Measurements from ENCODE around the gene NOSTRIN. TPM values are rescaled to one million over a fixed set of nuclear protein-coding genes. Genes with fewer than 3 reads are reported as not detected.

Gene NOSTRIN
- total RNA-seq, 1 experiment from 2014 or later = not detected

GRCh38 chr2:168890006-168890782, 87.8 kb downstream of the NOSTRIN start, which contains the start of gene SPC25:
TSS of gene SPC25 (minus strand) at chr2:168890430. CDS start at chr2:168889519, 911 bp downstream.
- peak; percentile 86 to 93 for DNase-seq (ENCODE audit: low read depth in 1 of 2, low spot score in 2 of 2)
- Histone ChIP-seq H3K36me3 (peaks cover 31% of the 10 kb centered on the region), H3K27ac (peak within 1 kb of the TSS; percentile 77)

GRCh38 chr2:168892327-168892726, 89.9 kb downstream of the NOSTRIN start:
- H3K9me3 ChIP-seq (replicated peaks) = no peaks in the 10 kb centered on the region
- H3K36me3 ChIP-seq = peaks cover 15% of the 10 kb centered on the region
- H3K4me1 ChIP-seq (replicated peaks) = peaks cover 8% of the 10 kb centered on the region
- H3K27ac ChIP-seq = no peak overlapping the region
- no peak overlapping the region for H3K4me3 ChIP-seq
- H3K27me3 ChIP-seq (replicated peaks) = no peaks in the 10 kb centered on the region; the same call in 1 of the 2 replicates
- DNase-seq (ENCODE audit: low read depth in 1 of 2, low spot score in 2 of 2) = no peak

More at GRCh38 chr2:168890006-168890782, 87.8 kb downstream of the NOSTRIN start, which contains the start of gene SPC25:
- peak within 1 kb of the TSS; percentile 66 for H3K4me3 ChIP-seq
- no peaks in the 10 kb centered on the region; the same call in 1 of the 2 replicates for H3K27me3 ChIP-seq (replicated peaks)
- H3K4me1 ChIP-seq (replicated peaks) = peaks cover 8% of the 10 kb centered on the region
- no peaks in the 10 kb centered on the region for H3K9me3 ChIP-seq (replicated peaks)

- H3K4me3 ChIP-seq = no peak overlapping the region
- DNase-seq (ENCODE audit: low read depth in 1 of 2, low spot score in 2 of 2) = no peak
- H3K27me3 ChIP-seq (replicated peaks) = no peaks in the 10 kb centered on the region; the same call in 1 of the 2 replicates
- no peak overlapping the region for H3K27ac ChIP-seq
- no peaks in the 10 kb centered on the region for H3K9me3 ChIP-seq (replicated peaks)
- H3K36me3 ChIP-seq = peaks cover 3% of the 10 kb centered on the region; the same call in 1 of the 2 replicates
- peaks cover 8% of the 10 kb centered on the region for H3K4me1 ChIP-seq (replicated peaks)
Measured at GRCh38 chr2:168894101-168894500, 91.7 kb downstream of the NOSTRIN start.

- DNase-seq (ENCODE audit: low read depth in 1 of 2, low spot score in 2 of 2) = no peak
- Histone ChIP-seq H3K27me3 (replicated peaks) (no peaks in the 10 kb centered on the region; the same call in 1 of the 2 replicates), H3K9me3 (replicated peaks) (no peaks in the 10 kb centered on the region), H3K4me1 (replicated peaks) (peaks cover 4% of the 10 kb centered on the region), H3K27ac (no peak overlapping the region), H3K4me3 (no peak overlapping the region), H3K36me3 (peaks cover 3% of the 10 kb centered on the region; the same call in 1 of the 2 replicates)
Measured at GRCh38 chr2:168894720-168895119, 92.3 kb downstream of the NOSTRIN start.

- H3K4me1 ChIP-seq (replicated peaks) = peaks cover under 1% of the 10 kb centered on the region
- no peaks in the 10 kb centered on the region for H3K36me3 ChIP-seq
- no peak overlapping the region for H3K27ac ChIP-seq
- H3K27me3 ChIP-seq (replicated peaks) = no peaks in the 10 kb centered on the region; the same call in 1 of the 2 replicates
- DNase-seq (ENCODE audit: low read depth in 1 of 2, low spot score in 2 of 2) = no peak
- H3K9me3 ChIP-seq (replicated peaks) = no peaks in the 10 kb centered on the region
- no peak overlapping the region for H3K4me3 ChIP-seq
Measured at GRCh38 chr2:168895771-168896170, 93.3 kb downstream of the NOSTRIN start.

GRCh38 chr2:168896783-168897182, 94.3 kb downstream of the NOSTRIN start:
- Histone ChIP-seq H3K4me1 (replicated peaks) (no peaks in the 10 kb centered on the region), H3K27ac (no peak overlapping the region), H3K4me3 (no peak overlapping the region), H3K36me3 (no peaks in the 10 kb centered on the region), H3K9me3 (replicated peaks) (no peaks in the 10 kb centered on the region), H3K27me3 (replicated peaks) (no peaks in the 10 kb centered on the region; the same call in 1 of the 2 replicates)
- DNase-seq (ENCODE audit: low read depth in 1 of 2, low spot score in 2 of 2) = no peak

GRCh38 chr2:168897449-168897848, 95.0 kb downstream of the NOSTRIN start:
- peaks cover 3% of the 10 kb centered on the region; the same call in 1 of the 2 replicates for H3K27me3 ChIP-seq (replicated peaks)
- DNase-seq (ENCODE audit: low read depth in 1 of 2, low spot score in 2 of 2) = no peak
- H3K4me1 ChIP-seq (replicated peaks) = no peaks in the 10 kb centered on the region

GRCh38 chr2:168901003-168901402, 98.6 kb downstream of the NOSTRIN start, which contains the start of gene G6PC2:
TSS of gene G6PC2 (plus strand) at chr2:168901291. CDS start at chr2:168901332, 41 bp downstream.
- Histone ChIP-seq H3K27me3 (replicated peaks) (peaks cover 7% of the 10 kb centered on the region), H3K4me1 (replicated peaks) (no peaks in the 10 kb centered on the region), H3K4me3 (no peak within 1 kb of the TSS), H3K36me3 (no peaks in the 10 kb centered on the region), H3K27ac (no peak within 1 kb of the TSS), H3K9me3 (replicated peaks) (no peaks in the 10 kb centered on the region)
- DNase-seq (ENCODE audit: low read depth in 1 of 2, low spot score in 2 of 2) = no peak

More at GRCh38 chr2:168897449-168897848, 95.0 kb downstream of the NOSTRIN start:
- Histone ChIP-seq H3K4me3 (no peak overlapping the region), H3K36me3 (no peaks in the 10 kb centered on the region), H3K27ac (no peak overlapping the region), H3K9me3 (replicated peaks) (no peaks in the 10 kb centered on the region)

- no peaks in the 10 kb centered on the region for H3K9me3 ChIP-seq (replicated peaks)
- peaks cover 14% of the 10 kb centered on the region for H3K27me3 ChIP-seq (replicated peaks)
- no peak overlapping the region for H3K27ac ChIP-seq
- no peak overlapping the region for H3K4me3 ChIP-seq
- no peak for DNase-seq (ENCODE audit: low read depth in 1 of 2, low spot score in 2 of 2)
- no peaks in the 10 kb centered on the region for H3K4me1 ChIP-seq (replicated peaks)
- no peaks in the 10 kb centered on the region for H3K36me3 ChIP-seq
Measured at GRCh38 chr2:168903888-168904287, 101.5 kb downstream of the NOSTRIN start.

GRCh38 chr2:168904358-168904757, 101.9 kb downstream of the NOSTRIN start:
- Histone ChIP-seq H3K4me3 (no peak overlapping the region), H3K36me3 (no peaks in the 10 kb centered on the region), H3K9me3 (replicated peaks) (no peaks in the 10 kb centered on the region), H3K27ac (no peak overlapping the region), H3K27me3 (replicated peaks) (peaks cover 14% of the 10 kb centered on the region), H3K4me1 (replicated peaks) (no peaks in the 10 kb centered on the region)
- no peak for DNase-seq (ENCODE audit: low read depth in 1 of 2, low spot score in 2 of 2)

GRCh38 chr2:168907940-168908662, 105.7 kb downstream of the NOSTRIN start:
- no peak for DNase-seq (ENCODE audit: low read depth in 1 of 2, low spot score in 2 of 2)
- no peak overlapping the region for H3K4me3 ChIP-seq
- H3K27me3 ChIP-seq (replicated peaks) = peaks cover 39% of the 10 kb centered on the region
- no peaks in the 10 kb centered on the region for H3K9me3 ChIP-seq (replicated peaks)
- no peaks in the 10 kb centered on the region for H3K36me3 ChIP-seq
- H3K27ac ChIP-seq = no peak overlapping the region
- no peaks in the 10 kb centered on the region for H3K4me1 ChIP-seq (replicated peaks)

- Histone ChIP-seq H3K4me1 (replicated peaks) (no peaks in the 10 kb centered on the region), H3K9me3 (replicated peaks) (no peaks in the 10 kb centered on the region), H3K27ac (no peak overlapping the region), H3K27me3 (replicated peaks) (peaks cover 50% of the 10 kb centered on the region), H3K4me3 (no peak overlapping the region), H3K36me3 (no peaks in the 10 kb centered on the region)
- DNase-seq (ENCODE audit: low read depth in 1 of 2, low spot score in 2 of 2) = no peak
Measured at GRCh38 chr2:168910330-168910729, 107.9 kb downstream of the NOSTRIN start.

GRCh38 chr2:168912466-168912865, 110.0 kb downstream of the NOSTRIN start:
- no peak for DNase-seq (ENCODE audit: low read depth in 1 of 2, low spot score in 2 of 2)
- no peak overlapping the region for H3K27ac ChIP-seq
- no peak overlapping the region for H3K4me3 ChIP-seq
- no peaks in the 10 kb centered on the region for H3K9me3 ChIP-seq (replicated peaks)
- H3K36me3 ChIP-seq = no peaks in the 10 kb centered on the region
- no peaks in the 10 kb centered on the region for H3K4me1 ChIP-seq (replicated peaks)
- H3K27me3 ChIP-seq (replicated peaks) = peaks cover 61% of the 10 kb centered on the region
